Osteocyte (in vitro differentiated cells): Measurements from ENCODE around the gene RBFOX2. TPM values are rescaled to one million over a fixed set of nuclear protein-coding genes. Genes with fewer than 3 reads are reported as not detected.

ENCODE experiments used
- DNase-seq: peaks from one replicate; pipeline ENCODE4 v3.0.0; 2021; ENCODE audit warnings: mixed read lengths; ENCODE audit not compliant: unreplicated experiment; ENCODE audit errors: extremely low spot score
- H3K27ac Mint-ChIP-seq: one replicate; pipeline ENCODE4 v1.8.0; 2021; ENCODE audit warnings: mild to moderate bottlenecking, mixed read lengths; ENCODE audit not compliant: unreplicated experiment
- H3K27me3 Mint-ChIP-seq: one replicate; pipeline ENCODE4 v1.8.0; 2021; ENCODE audit warnings: mixed read lengths; ENCODE audit not compliant: unreplicated experiment
- H3K36me3 Mint-ChIP-seq: one replicate; pipeline ENCODE4 v1.8.0; 2021; ENCODE audit warnings: mixed read lengths; ENCODE audit not compliant: unreplicated experiment
- H3K4me1 Mint-ChIP-seq: one replicate; pipeline ENCODE4 v1.8.0; 2021; ENCODE audit warnings: mixed read lengths; ENCODE audit not compliant: unreplicated experiment
- H3K4me3 Mint-ChIP-seq: one replicate; pipeline ENCODE4 v1.8.0; 2021; ENCODE audit warnings: mild to moderate bottlenecking, moderate library complexity, mixed read lengths; ENCODE audit not compliant: unreplicated experiment
- H3K9me3 Mint-ChIP-seq: one replicate; pipeline ENCODE4 v1.8.0; 2021; ENCODE audit warnings: mixed read lengths; ENCODE audit not compliant: unreplicated experiment
- total RNA-seq: library from RNA; stranded (reverse); gene quantifications from 2 replicates; pipeline ENCODE4 v1.2.1, GENCODE V29; 2021
- TF ChIP-seq, protein P1 (sequence below): fragments of 200-600 bp; sonication (generic); IDR thresholded peaks from 2 replicates; pipeline ENCODE4 v1.5.0; 2021; ENCODE audit warnings: antibody characterized with exemption, mild to moderate bottlenecking, moderate library complexity

Gene RBFOX2
- total RNA-seq, 1 donor from 2014 or later, result 151 TPM

DNA sequence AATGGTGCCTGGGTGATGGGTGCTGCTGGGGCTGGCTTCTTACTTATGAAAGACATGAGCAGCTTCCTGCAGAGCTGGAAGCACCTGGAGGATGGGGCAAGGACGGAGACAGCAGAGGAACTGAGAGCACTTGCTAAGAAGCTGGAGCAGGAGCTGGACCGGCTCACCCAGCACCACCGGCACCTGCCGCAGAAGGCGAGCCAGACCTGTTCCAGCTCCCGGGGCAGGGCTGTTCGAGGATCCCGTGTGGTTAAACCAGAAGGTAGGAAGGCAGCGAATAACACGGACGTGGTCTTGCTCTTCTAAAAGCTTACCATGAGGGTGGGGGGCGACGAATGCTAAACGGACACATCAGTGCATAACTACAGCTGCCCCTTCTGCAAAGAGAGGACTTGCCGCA is 301.7 kb downstream of the RBFOX2 start:
- Mint-ChIP-seq H3K9me3 (no peaks in the 10 kb centered on the region), H3K27ac (no peak overlapping the region), H3K4me1 (no peaks in the 10 kb centered on the region), H3K4me3 (no peak overlapping the region), H3K27me3 (peaks cover 3% of the 10 kb centered on the region), H3K36me3 (peaks cover 1% of the 10 kb centered on the region)
- no peak for DNase-seq
- TF ChIP-seq, protein P1, sequence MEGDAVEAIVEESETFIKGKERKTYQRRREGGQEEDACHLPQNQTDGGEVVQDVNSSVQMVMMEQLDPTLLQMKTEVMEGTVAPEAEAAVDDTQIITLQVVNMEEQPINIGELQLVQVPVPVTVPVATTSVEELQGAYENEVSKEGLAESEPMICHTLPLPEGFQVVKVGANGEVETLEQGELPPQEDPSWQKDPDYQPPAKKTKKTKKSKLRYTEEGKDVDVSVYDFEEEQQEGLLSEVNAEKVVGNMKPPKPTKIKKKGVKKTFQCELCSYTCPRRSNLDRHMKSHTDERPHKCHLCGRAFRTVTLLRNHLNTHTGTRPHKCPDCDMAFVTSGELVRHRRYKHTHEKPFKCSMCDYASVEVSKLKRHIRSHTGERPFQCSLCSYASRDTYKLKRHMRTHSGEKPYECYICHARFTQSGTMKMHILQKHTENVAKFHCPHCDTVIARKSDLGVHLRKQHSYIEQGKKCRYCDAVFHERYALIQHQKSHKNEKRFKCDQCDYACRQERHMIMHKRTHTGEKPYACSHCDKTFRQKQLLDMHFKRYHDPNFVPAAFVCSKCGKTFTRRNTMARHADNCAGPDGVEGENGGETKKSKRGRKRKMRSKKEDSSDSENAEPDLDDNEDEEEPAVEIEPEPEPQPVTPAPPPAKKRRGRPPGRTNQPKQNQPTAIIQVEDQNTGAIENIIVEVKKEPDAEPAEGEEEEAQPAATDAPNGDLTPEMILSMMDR, result no peak

DNA sequence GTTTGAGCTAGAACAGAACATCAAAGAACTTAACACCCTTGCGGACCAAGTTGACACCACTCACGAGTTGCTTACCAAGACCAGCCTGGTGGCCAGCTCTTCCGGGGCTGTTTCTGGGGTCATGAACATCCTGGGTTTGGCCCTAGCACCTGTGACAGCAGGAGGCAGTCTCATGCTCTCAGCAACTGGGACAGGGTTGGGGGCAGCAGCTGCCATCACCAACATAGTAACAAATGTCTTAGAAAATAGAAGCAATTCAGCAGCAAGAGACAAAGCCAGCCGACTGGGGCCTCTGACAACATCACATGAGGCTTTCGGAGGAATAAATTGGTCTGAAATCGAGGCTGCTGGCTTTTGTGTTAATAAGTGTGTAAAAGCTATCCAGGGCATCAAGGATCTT is 302.2 kb downstream of the RBFOX2 start:
- H3K36me3 Mint-ChIP-seq, result peaks cover 1% of the 10 kb centered on the region
- TF ChIP-seq, protein P1, result no peak

DNA sequence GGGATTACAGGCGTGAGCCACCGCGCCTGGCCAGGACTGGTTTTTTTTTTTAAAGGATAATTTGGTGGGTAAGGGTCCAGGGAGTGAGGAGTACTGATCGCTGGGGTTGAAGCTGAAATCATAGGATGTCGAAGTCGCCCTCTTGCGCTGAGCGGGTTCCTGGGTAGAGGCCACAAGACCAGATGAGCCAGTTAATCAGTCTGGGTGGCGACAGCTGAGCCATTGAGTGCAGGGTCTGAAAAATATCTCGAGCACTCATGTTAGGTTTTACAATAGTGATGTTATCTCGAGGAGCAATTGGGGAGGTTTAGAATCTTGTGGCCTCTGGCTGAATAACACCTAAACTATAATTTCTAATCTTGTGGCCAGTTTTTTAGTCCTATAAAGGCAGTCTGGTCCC is 303.1 kb downstream of the RBFOX2 start:
- H3K27ac Mint-ChIP-seq, result no peak overlapping the region

More for the DNA sequence above, 302.2 kb downstream of the RBFOX2 start:
- Mint-ChIP-seq H3K27ac (no peak overlapping the region), H3K4me1 (no peaks in the 10 kb centered on the region), H3K9me3 (no peaks in the 10 kb centered on the region), H3K4me3 (no peak overlapping the region), H3K27me3 (peaks cover 3% of the 10 kb centered on the region)
- no peak for DNase-seq

DNA sequence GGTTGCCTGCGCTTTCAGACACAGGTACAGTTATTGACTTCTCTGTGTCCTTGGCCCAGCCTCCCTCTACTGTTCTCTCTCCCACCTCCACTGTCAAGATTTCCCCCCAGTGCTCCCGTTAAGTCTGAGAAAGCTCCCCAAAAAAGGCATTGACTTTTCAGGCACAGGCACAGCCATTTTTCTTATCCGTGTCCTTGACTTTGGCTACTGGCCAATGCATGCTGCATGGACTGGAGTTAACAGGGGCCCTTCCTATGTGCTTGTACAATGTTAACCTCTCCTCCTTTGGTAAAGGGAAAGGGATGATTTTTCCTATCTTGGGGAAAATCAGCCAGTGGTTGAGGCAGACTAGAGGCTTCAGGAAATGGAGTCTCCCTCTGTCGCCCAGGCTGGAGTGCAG is 306.7 kb downstream of the RBFOX2 start:
- Mint-ChIP-seq H3K27me3 (no peaks in the 10 kb centered on the region), H3K9me3 (peaks cover 3% of the 10 kb centered on the region), H3K27ac (no peak overlapping the region), H3K4me1 (no peaks in the 10 kb centered on the region), H3K4me3 (no peak overlapping the region), H3K36me3 (no peaks in the 10 kb centered on the region)
- no peak for DNase-seq
- TF ChIP-seq, protein P1, result no peak

More for the DNA sequence above, 303.1 kb downstream of the RBFOX2 start:
- no peak overlapping the region for H3K4me3 Mint-ChIP-seq
- DNase-seq, result no peak
- TF ChIP-seq, protein P1, result no peak
- no peaks in the 10 kb centered on the region for H3K9me3 Mint-ChIP-seq
- H3K4me1 Mint-ChIP-seq, result no peaks in the 10 kb centered on the region
- H3K36me3 Mint-ChIP-seq, result peaks cover 1% of the 10 kb centered on the region
- H3K27me3 Mint-ChIP-seq, result no peaks in the 10 kb centered on the region

DNA sequence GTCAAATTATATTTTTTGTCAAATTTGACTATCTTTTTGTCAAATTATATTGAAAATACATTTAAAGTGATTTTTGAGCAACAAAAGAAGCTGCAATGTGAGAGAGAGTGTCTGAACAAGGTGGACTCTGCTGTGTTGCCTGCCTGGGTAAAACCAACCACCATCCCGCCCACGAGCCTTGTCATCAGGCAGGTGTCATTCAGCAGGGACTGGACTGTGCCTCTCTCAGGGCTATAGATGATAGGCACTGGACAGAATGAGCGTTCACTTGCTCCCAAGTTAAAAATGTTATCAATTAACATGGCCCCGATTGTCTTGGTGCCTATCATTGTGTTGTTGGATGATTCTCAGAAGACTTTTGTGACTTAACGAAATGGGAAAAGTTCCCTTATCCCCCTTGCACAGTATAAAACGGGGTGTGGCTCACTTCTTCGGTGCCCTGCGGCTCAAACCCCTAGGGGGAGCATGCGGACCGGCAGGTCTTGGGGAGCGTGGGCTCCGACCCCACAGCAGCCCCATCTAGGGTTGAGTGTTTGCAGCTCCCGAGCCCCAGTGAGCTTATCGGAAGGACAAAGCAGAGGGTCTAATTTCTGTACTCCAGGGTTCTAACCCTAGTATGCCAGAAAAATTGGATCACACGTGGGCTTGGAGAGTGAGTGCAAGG is 309.3 kb downstream of the RBFOX2 start:
- TF ChIP-seq, protein P1, result no peak
- Mint-ChIP-seq H3K27ac (no peak overlapping the region), H3K4me1 (no peaks in the 10 kb centered on the region), H3K36me3 (no peaks in the 10 kb centered on the region), H3K4me3 (no peak overlapping the region), H3K9me3 (peaks cover 3% of the 10 kb centered on the region), H3K27me3 (peaks cover 5% of the 10 kb centered on the region)
- no peak for DNase-seq
